Dermis microvascular lymphatic vessel endothelial cell (primary cell): ENCODE results near the gene HS6ST3. TPM values are rescaled to one million over a fixed set of nuclear protein-coding genes. Genes with fewer than 3 reads are reported as not detected.

ENCODE experiments used
- DNase-seq, 2 donors: peaks; one replicate each; pipeline versions ENCODE4 v3.0.0 to v3.0.0-alpha.2; 2010; ENCODE audit warnings: low read depth in 2 of 2
- total RNA-seq: library from RNA; depleted of rRNA; stranded (reverse); fragments of >200 nt; gene quantifications from 2 replicates; pipeline ENCODE4 v1.2.1, GENCODE V29; 2014

Gene HS6ST3
- total RNA-seq, 1 donor from 2014 or later = under 0.01 TPM

DNA sequence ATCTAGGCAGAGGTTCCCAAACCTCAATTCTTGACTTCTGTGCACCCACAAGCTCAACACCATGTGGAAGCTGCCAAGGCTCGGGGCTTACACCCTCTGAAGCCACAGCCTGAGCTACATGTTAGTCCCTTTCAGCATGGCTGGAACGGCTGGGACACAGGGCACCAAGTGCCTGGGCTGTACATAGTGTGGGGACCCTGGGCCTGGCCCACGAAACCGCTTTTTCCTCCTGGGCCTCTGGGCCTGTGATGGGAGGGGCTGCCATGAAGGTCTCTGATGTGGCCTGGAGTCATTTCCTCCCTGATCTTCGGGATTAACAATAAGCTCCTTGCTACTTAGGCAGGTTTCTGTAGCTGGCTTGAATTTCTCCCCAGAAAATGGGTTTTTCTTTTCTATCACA, 108.1 kb downstream of the HS6ST3 start:
- DNase-seq = no peak

DNA sequence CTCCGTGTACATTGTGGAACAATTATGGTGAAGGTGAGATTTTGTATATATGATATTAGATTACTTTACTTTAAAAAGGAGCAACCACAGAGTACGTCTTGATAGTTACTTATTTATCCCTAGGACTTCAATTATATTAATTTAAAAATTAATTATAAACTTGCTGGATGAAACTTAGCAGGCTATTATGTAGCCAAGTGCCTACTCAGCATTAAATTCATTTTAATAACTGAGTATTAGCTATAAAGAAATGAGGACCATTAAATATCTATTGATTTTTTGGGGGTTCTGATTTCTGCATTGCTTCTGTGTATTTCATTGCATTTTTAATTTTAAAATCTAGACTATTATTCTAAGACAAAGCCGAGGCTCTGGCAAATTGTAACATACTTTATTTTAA, 109.4 kb downstream of the HS6ST3 start:
- DNase-seq = no peak

DNA sequence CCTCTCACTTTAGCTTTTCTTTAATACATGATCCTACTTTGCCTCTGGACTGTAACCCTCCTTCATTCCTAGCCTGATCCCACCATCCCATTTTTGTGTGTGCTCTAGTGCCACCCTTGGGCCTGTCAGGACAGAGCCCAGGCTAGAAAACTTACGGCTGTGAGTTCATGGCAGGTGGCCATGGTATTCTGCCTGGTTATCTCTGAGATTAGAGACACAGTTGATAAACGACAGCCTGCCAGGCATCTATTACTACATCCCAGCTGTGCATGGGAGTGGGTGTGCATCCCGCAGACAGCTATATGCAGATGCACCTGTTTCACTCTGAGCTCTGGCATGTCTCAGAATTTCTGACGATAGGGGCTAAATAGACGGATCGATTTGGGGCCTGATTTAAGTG, 110.9 kb downstream of the HS6ST3 start:
- DNase-seq = no peak

DNA sequence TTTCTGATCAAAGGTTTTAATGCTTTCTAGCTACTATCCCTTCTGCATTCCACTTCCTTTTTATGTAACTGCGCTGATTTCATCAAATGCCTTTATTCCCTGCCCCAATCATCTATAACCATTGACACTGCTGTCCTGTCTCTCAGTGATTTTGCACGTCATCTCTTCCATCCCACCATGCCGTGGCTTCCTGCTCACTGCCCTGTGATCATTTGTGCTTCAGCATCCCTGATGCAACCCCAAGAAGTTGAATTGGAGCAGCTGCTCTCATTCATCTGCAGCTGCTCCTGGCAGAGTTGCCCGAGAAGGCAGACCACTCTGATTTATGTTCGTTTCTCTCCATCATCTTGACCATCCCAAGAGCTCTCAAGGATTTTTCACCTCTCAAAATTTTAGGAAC, 112.4 kb downstream of the HS6ST3 start:
- DNase-seq = no peak

DNA sequence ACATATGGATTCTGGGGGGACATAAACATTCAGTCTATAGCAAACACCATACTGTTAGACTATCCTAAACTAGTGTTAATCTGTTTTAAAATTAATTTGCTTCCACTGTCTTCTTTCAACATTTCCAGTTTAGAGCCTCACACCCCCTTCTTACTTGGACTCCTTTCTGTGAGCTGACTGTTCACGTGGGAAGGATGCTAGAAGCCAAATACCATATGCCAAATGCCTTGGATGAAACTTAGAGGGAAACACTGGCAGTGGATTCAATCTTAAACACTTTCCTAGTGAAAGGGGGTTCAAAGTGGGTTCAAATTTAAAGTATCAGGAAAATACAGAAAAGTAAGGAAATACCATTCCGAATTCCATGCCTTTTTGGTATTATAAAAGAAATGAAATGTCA, 113.6 kb downstream of the HS6ST3 start:
- DNase-seq = no peak

DNA sequence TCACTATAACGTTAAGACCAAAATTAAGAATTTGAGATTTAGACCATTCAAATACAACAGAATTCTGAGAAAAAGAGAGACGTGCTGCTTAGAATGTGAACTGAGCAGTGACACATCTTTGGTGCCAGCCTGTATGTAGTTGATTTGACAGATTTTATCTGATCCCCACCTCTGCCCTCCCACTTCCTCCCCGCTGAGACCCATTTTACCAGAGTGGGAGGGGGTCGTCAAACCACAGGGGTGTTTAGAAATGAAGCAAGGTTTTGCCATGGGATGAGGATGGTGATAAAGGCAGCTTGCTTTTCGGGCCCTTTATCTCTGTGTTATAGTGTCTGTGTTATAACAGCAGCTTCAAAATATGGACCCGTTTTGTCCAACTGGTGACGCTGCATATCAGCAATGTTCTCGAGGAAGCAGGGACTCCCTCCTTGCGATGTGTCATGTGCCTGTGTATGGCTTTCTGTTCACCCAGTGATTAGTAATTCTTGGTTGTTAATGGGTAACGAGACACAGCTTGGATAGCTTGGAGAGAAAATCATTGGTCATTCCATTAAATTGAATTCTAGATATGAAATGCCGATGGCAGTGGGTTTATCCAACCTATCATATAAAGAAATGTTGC, 125.0 kb downstream of the HS6ST3 start:
- DNase-seq = no peak

DNA sequence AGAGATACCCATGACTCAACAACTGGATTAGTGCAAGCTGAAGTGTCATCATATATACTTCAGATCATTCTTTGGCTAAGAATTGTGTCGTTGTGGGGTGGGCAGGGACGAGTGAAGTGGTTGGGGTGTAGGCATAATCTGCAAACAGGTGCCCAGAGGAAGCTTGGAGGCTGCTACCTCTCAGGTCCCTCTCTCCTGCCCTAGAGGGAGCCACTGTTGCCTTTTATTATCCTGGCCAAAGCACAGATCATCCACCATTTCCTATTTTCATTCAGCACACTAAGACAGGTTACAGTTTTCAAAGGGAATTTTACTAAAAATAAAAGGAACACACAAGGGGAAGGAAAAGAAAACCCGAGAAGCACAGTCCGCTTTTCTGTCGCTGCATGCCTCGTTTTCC, 126.6 kb downstream of the HS6ST3 start:
- DNase-seq = no peak

DNA sequence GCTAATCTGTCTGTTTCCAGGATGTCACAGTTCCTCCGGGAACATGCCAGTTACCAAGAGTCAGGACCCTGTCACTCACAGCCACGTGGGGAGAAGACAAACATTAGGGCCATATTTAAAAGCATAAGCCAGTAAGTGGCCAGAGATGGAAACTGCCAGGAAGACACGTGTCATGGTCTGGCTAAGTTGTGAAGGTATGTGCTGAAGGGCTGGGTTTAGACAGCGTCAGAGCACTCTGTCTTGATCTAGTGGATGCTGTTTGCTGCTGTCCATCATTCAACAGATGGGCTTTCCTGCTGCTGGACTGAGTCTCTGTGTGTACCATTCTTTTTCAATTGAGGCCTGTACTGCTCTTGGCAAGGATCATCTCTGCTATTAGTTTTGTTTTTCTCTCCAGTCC, 128.6 kb downstream of the HS6ST3 start:
- DNase-seq = no peak

DNA sequence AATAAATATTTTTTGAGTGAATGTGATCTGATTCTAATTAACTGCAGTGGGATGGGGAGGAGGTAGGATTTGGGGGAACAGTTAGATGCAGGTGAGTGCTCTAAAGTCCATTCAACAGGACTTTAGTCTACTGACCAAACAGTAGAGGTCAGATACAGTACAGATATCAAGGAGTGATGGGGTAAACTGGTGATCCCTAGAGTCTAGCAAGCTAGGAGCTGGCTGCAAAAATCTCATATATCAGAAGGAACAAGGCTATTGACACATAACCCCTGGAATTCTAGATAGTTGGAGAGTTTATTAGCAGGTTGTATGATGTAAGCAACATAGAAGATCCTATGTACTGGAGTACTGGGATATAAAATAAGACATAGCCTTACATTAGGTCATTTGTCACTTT, 131.6 kb downstream of the HS6ST3 start:
- no peak for DNase-seq

DNA sequence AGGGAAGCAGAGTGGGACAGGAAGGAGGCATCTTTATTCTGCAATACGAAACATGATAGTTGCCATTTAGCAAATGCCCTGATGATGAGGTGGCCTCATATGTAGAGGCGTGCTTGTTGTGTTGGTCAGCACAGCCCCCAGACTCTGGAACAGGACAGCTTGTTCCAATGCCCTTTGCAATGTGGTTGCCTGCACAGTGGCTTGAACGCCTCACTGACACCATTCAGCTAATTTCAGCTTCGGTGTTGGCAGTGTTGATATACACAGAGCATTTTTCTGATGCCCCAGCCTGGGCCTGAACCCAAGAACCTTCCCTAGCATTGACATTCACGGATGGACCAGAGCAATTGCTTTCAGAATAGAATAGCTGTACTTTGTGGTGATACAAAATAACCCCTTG, 133.3 kb downstream of the HS6ST3 start:
- no peak for DNase-seq

DNA sequence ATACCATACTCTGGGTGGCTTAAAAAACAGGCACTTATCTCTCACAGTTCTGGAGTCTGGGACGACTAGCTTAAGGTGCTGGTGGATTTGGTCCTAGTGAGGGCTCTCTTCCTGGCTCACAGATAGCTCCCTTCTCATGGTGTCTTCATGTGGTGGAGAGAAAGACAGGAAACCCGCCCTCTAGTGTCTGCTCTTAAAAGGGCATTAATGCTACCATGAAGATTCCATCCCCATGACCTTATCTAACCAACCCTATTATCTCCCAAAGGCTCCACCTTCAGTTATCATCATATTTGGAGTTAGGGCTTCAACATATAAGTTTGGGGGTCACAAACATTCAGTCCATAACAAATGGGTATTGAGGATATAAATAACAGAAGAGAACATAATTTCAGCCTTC, 139.4 kb downstream of the HS6ST3 start:
- peak in 1 of 2 donors; percentile 27 for DNase-seq

DNA sequence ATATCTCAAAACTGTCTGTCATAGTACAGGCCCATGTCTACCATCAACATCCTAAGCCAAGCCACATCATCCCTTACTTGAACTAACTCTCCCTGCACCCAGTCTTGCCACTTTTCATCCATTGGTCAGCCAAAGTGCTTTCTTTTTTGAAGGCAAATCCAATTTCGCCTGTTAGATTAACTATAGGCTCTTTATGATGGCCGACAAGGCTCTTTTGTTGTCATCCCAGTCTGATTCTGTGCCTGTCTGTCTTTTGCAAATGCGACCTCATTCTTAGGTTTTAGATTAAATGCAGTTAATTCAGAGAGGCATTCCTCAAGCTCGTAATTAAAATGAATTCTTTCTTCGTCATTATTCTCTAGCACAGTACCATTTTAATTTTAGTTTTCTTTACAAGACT, 148.3 kb downstream of the HS6ST3 start:
- DNase-seq = no peak

DNA sequence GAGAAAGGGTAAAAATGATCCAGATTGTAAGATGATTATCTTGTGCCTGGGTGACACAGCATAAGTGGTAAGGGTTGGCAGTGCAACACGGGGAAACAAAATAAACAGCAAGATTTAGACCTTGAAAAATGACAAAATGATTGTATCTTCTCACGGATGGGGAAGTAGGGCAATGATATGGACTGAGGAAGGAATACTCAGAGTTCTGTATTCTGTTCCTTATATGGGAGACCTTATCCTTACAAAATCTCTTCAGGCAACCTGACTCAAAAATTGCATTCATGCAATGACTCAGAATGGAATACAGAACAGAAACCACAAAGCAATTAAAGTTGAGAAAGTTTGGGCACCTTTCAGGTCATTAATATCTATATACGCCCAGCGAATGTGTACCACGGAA, 149.0 kb downstream of the HS6ST3 start:
- DNase-seq = no peak

DNA sequence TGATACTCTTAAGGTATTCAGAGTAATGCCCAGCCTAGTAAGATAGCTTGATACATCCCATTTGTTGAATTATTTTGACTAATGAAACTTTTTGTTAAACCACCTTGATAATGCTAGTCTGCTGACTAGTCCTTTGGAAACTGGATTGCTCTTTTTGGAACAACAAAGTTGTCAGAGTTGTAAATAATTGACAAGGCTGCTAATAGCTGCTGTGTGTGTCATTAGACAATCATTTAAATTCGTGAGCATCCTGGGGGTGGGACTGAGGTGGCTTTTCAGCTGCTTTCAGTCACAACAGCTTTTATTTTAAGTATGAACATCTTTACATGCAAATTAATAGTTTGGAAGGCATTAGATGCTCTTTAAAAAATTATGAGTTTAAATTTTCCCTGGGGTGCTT, 153.5 kb downstream of the HS6ST3 start:
- DNase-seq = no peak

DNA sequence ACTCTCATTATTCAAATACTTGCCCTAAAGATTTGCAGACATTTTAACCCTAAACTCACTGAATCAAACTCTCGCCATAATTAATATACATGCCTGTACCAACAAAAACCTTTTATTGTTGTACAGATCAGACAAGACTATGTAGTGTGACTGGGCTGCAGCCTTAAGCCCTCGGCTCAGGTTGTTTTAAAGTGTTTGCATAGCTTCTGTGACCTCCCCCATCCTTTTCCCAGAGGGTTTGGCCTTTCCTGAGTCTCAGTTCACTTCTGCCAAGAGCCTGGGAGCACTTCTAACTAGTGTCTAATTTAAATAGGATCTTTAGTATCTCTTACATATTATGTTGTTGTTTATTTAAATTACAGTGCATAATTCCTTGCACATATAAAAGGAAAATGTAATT, 158.2 kb downstream of the HS6ST3 start:
- no peak for DNase-seq

DNA sequence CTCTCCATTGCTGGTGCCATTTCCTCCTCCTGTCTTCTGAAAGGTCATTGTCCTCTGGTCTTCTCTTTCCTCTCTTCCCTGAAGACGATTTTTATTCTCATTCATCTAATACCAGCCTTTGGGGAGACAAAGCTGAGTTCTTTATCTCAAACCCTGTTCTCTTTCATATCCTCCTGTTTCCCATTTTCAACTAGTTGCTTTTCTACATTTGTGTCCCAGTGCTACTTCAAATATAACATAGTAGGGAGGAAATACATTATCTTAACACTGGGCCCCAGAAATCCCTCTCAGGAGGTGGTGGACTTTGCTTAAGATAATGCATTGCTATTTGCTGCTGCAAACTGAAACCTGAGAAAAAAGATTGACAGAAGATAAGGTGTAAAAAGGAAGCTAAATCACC, 159.1 kb downstream of the HS6ST3 start:
- DNase-seq = no peak

DNA sequence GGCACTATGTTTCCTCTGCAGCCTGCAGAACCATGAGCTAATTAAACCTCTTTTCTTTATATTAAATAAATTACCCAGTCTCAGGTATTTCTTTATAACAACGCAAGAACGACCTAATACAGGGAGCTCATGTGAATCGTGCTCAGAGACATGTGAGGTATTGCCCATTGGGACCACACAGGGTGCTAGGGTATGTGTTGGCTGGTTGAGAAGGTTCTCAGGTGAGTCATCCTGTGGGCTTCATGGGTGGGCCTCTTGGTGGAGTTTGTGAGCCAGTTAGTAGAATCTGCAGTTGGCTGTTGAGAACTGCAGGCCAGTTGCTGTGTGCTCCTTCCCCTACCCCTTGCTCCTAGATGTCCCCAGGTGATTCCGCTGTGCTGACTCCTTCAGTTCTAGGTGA, 163.0 kb downstream of the HS6ST3 start:
- no peak for DNase-seq

DNA sequence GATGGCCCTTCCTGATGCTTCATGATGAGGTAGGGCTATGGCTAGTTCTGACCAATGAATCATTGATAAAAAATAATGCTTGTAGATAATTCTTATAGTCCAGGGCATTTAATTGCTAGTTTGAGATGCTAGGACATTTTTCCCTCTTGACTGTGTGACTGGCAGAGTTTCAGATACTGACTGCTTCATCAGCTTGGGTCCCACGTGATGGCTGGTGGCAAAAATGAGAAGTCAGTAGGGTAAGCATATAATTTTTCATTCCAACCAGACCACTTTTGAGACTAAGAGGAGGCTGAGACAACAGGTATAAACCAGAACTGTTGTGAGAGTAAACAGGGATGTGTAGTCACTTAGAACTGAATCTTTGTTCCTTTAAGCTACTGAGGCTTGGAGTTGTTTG, 183.3 kb downstream of the HS6ST3 start:
- no peak for DNase-seq

DNA sequence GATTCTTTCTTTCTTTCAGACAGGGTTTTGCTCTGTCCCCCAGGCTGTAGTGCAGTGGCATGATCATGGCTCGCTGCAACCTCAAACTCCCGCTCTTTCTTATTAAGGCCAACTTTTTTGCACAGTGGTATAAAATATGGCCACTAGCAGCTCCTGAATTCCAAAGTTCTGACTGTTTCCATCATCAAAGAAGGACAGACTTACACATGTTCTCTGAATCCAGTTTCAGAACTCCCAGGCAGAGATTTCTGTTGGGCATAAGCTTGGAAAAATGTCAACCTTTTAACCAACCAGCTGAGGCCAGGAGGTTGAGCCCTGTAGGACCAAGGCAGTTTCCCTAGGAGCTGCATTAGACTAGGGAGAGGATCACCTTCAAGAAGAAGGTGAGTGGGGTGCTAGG, 184.1 kb downstream of the HS6ST3 start:
- DNase-seq = no peak

DNA sequence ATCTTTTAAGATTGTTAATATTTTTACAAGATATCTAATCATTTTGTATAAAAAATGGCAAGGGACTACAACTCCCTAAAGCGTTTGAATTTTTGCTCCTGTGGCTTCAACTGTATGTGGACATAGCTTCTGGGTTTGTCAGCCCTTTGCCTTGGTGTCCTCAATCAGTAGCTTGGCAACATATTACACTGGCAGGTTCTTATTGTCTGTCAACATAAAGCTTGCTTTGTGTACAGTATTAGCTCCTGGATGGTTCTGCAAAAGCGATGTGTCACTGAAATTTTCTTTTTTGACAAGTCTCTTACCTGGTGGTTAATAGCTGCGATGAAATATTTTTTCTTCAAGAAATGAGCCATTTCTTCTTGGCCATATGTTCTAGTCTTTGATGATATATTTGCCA, 190.0 kb downstream of the HS6ST3 start:
- no peak for DNase-seq

DNA sequence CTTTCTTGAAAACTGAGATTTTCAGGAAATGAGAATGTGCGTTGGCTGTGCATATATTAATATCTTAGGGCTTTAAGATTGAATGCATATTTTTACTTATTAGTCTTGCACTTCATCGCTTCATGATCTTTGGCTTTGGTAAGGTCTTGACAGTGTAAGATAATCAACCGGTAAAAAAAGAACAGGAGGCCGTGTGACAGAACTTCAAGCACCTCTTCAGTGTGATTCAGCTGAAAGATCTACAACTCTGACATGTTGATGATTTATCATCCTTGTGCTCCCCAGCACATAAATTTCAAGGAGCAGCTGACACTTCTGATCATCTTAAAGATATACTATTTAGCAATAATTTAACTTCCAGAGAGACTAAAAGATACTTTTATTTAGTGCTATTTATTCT, 195.1 kb downstream of the HS6ST3 start:
- DNase-seq = no peak

DNA sequence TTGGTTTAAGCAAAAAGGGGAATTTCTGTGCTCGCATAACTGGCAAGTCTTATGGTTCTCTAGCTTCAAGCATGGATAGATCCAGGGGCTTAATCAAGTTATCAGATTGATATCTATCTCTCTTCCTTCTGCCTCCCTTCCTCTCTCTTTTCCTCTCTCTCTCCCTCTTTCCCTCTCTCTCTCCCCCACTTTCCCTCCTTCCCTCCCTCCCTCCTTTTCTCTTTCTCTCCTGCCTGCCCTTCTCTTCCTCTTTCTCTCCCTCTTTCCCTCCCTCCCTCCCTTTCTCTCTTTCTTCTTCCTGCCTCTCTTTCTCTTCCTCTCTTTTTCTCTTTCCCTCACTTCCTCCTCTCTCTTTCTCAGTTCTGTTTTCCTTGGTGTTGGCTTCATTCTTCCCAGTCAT, 195.8 kb downstream of the HS6ST3 start:
- DNase-seq = no peak

DNA sequence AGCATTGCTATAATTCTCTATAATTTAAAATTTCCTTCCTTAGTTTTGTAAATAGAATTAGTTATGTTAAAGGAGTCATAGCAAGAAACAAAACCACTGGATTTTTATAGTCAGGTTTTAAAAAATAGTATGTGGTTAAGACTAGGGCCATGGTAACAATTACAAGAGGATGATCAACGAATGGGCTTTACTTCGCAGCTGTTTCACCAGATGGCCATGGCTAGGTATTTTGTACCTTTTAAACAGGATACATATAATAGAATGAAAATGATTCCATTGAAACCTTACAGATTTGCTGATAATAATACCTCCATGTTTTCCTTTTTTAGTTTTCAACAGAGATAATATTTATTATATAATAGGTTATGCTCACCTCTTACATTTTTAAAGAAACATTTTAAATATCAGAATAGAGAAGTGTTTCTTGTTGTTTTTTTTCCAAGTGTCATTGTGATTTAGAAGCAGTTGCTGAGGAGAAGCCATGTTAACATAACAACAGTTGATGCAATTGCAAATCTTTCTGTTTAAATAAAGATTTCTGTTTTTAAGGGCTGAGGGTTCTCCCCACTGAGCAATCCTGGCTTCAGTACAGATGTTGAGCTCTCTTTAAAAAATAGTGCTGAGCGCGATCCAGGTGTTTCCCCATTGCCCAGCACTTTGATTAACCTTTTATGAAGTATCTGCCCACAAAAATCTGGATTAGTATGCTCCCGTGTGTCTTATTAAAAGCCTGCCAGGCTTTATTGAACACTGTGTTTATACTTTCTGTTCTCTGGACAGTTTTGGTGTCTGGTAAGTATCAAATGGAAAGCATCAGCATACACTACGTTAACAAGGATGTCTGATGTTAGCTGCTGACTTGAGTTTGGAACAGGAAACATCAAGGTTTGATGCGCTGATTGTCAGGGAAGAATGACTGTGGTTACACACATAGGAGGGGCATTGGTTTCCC, 205.3 kb downstream of the HS6ST3 start:
- DNase-seq = no peak
